GM19193 (cell line): Measurements from ENCODE around the gene UQCRFS1.

Source experiments
- POLR2A ChIP-seq: IDR thresholded peaks from 4 replicates; pipeline ENCODE4 v1.6.1; 2011; ENCODE audit not compliant: insufficient read depth, insufficient read length; ENCODE audit errors: extremely low read depth

UQCRFS1 gene

DNA sequence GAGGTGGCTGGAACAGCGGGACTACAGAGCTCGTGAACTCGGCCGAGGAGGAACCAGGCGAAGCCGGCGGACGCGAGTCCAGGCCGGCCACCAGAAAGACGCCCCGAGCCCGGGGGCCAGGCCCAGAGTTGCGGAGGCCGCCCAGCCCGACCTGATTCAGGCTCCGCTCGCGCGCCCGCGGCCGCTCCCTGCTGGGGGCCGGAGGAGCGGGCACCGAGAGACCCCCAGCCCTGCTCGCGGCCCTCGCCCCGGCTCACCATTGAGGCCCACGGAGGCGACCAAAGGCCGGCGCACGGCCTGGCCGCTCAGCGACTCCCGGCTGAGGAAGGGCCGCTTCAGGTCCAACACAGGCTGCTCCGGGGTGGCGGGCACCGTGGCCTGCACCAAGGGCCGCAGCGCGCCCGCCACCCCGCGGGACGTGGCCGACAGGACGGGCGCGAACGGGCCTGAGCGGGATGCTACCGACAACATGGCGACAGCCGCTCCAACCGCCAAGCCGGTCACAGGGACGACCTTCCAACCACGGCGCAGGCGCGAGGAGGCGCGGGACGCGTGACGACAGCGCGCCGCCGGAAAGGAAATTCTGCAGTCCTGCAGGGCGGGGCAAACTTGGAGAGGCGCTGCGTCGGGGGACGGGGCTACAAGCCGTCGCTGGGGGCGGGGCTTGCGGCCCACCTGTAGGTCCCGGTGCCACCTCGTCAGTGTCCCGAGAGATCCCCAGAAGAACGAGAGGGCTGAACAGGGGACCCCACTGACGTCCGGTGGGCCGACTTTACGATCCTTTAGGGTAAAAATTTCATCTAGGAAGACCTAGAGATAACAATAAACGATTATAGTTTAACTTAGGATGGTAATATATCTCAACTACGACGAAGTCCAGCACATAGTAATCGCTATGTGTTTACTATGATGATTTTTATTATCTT, at the start of gene UQCRFS1:
TSS of gene UQCRFS1 (minus strand) at position 504 of the 926 bp plus-strand sequence. CDS start at position 471, 33 bp downstream.
- TF ChIP-seq POLR2A, result peak; percentile 68

- TF ChIP-seq POLR2A, result no peak
Measured at GRCh38 chr19:29262085-29262484, 49.1 kb upstream of the UQCRFS1 start.

DNA sequence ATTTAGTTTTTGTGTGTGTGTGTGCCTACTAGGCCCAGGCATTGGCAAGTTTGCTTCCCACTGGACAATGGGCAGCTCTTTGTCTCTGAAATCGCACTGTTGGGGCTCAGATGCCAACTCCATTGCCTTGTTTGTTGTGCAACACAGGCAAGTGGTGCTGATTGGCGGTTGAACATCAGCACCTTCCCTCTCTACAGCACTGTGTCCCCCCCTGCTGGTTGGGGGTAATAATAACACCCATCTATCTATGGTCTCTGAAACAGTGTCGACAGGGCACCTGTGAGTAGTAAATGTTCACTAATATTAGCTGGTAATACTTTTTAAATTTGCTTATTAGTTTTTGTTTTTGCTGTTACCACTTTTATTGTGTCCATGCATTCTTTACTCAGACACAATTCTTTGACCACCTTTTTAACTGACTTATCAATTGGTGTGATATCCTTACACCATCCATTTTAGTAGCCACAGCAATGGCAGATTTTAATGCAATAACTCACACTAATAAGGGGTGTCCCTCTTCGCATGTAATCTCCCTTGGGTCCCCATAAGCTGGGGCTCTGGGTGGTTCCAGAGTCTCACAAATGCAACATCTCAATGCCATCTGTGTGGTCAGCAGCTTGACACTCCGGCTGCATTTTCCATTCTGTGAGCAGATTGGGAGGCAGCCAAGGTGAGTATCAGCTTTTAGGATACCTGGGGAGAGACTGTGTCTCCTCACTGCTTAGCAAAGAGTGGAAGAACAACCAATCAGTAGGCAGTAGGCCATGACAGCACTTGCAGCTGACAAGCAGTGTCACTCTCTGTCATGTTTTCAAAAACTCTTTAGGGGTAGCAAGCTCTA, 47.7 kb upstream of the UQCRFS1 start:
- no peak for TF ChIP-seq POLR2A

DNA sequence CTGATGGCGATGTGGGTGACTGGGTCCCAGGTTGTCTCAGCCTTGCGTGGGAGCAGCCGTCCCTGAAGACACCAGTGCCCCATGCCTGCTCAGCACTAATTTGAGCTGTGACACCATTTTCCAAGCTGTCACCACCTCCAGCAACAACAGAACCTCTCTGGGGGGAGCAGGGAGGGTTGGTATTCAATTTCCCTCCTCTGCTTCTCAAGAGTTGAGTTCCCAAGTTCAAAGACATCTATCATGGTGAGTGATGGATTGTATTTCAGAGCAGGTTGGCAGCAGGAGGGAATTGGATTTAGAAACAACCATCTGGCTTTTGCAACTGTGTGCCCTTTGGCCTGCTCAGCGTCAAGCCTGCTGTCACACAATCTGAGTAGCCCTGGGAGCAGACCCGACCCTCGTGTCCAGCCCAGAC, 46.9 kb upstream of the UQCRFS1 start:
- no peak for TF ChIP-seq POLR2A

DNA sequence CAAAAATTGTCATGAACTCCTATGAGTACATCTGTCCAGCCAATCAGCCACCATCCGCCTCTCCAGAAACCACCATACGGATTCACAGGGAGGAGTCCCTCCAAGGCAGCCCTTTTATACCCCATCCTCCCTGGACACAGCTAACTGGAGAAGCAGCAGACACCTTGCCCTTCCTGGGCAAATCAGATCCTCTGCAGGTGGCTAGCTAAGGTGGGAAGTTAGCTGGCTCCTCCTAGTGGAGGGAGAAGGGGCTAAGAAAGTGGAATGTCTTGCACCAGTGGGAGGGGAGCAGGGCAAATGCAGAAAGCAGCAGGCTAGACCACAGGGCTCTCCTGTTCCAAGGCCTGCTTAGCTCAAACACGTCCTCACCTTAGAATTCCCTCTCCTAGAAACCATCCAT, 46.2 kb upstream of the UQCRFS1 start:
- TF ChIP-seq POLR2A, result no peak

DNA sequence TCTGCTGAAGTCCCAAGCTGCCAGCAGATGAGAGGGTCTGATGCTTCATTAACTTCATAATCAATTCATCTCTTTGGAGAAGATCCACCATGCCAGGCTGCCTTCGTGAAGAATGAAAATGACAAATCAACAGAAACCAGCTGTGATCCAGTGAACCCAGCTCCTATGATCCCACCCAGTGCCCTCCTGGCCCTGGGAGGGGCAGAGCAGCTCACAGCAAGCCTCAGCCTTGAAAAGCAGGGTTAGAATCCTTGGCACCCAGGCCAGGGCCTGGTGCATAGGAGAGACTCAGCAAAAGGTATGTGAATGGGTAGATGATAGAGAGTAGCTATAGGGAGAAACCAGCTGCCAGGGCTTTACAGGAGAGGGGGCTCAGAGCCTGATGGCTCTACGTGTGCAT, 43.6 kb upstream of the UQCRFS1 start:
- TF ChIP-seq POLR2A, result no peak

- TF ChIP-seq POLR2A, result no peak
Measured at GRCh38 chr19:29255912-29256311, 43.0 kb upstream of the UQCRFS1 start.

DNA sequence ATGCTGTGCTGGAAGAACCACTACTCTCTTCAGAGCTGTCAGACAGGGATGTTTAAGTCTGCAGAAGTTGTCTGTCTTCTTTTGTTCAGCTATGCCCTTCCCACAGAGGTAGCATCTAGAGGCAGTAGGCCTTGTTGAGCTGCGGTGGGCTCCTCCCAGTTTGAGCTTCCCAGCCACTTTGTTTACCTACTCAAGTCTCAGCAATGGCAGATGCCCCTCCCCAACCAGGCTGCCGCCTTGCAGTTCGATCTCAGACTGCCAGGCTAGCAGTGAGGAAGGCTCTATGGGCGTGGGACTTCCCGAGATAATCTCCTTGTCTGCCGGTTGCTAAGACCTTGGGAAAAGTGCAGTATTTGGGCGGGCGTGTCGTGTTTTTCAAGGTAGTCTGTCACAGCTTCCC, 42.1 kb upstream of the UQCRFS1 start:
- TF ChIP-seq POLR2A, result no peak

GRCh38 chr19:29248332-29248844, 35.4 kb upstream of the UQCRFS1 start:
- TF ChIP-seq POLR2A, result no peak

- no peak for TF ChIP-seq POLR2A
Measured at GRCh38 chr19:29247872-29248271, 34.9 kb upstream of the UQCRFS1 start.

GRCh38 chr19:29247471-29247870, 34.5 kb upstream of the UQCRFS1 start:
- no peak for TF ChIP-seq POLR2A

- TF ChIP-seq POLR2A, result no peak
Measured at GRCh38 chr19:29247051-29247450, 34.1 kb upstream of the UQCRFS1 start.

GRCh38 chr19:29245215-29245614, 32.3 kb upstream of the UQCRFS1 start:
- TF ChIP-seq POLR2A, result no peak

GRCh38 chr19:29241324-29241723, 28.4 kb upstream of the UQCRFS1 start:
- no peak for TF ChIP-seq POLR2A

DNA sequence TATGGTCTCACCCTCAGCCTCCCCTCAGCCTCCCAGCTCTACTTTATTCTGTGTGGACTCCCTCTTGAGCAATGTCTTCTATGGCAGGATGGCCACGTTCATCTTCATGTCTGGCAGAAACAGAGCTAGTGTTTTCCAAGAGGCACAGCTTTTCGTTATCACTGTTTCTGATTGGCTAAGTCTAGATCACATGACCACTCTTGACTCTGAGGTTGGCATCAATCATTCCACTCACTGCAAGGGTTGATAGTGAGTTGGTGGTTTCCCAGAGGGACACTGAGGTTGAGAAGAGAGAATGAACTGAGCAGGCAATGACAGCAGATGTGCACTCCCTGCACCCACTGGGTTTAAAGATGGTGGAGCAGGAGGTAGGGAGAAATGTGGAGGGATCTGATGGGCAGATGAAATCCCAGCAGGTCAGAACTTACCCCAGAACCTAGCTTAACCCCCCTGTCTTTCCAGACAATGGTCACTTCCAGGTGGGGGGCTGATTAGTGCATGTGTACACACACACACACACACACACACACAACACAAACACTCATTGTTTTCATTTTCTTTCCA, 26.3 kb upstream of the UQCRFS1 start:
- no peak for TF ChIP-seq POLR2A
